ENCODE data around the gene CAPS2.

GRCh38 chr12:75378354-75378753 is 48.2 kb upstream of the CAPS2 start:
- TF ChIP-seq, protein P1, sequence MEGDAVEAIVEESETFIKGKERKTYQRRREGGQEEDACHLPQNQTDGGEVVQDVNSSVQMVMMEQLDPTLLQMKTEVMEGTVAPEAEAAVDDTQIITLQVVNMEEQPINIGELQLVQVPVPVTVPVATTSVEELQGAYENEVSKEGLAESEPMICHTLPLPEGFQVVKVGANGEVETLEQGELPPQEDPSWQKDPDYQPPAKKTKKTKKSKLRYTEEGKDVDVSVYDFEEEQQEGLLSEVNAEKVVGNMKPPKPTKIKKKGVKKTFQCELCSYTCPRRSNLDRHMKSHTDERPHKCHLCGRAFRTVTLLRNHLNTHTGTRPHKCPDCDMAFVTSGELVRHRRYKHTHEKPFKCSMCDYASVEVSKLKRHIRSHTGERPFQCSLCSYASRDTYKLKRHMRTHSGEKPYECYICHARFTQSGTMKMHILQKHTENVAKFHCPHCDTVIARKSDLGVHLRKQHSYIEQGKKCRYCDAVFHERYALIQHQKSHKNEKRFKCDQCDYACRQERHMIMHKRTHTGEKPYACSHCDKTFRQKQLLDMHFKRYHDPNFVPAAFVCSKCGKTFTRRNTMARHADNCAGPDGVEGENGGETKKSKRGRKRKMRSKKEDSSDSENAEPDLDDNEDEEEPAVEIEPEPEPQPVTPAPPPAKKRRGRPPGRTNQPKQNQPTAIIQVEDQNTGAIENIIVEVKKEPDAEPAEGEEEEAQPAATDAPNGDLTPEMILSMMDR (IDR thresholded peaks at IDR 0.05 in 2 of 3, conservative IDR thresholded peaks at IDR 0.05 in 1 of 3; ENCODE audit: borderline replicate concordance in 1 of 3, insufficient read depth in 1 of 3, low read depth in 2 of 3, low read length in 2 of 3), result no peak
- TF ChIP-seq JUND (IDR thresholded peaks at IDR 0.05) (no peak), POLR2A (IDR thresholded peaks at IDR 0.05; ENCODE audit: borderline replicate concordance, extremely low read depth, insufficient read depth, insufficient read length) (no peak), EZH2 (IDR thresholded peaks at IDR 0.05) (no peak), YY1 (IDR thresholded peaks at IDR 0.05; ENCODE audit: extremely low read depth, insufficient replicate concordance, low read depth, low read length) (no peak), POLR2AphosphoS5 (IDR thresholded peaks at IDR 0.05; ENCODE audit: low read depth, low read length) (no peak), REST (IDR thresholded peaks at IDR 0.05; ENCODE audit: low read depth) (no peak), EZH2phosphoT487 (IDR thresholded peaks at IDR 0.05; ENCODE audit: borderline replicate concordance) (no peak)
